AG04449 (cell line): ENCODE data around the gene NIPA2.

ENCODE experiments used
- CTCF ChIA-PET: fragments of 350-600 bp; formaldehyde crosslinking; extraction: SDS; loops from one replicate; lab custom pipeline; 2021; ENCODE audit warnings: antibody characterized with exemption; lab: Yijun Ruan, JAX
- POLR2A ChIA-PET: fragments of 400-600, 350-600 bp; formaldehyde crosslinking; extraction: SDS; loops from one replicate; lab custom pipeline; 2020; ENCODE audit warnings: antibody characterized with exemption, inconsistent platforms; lab: Yijun Ruan, JAX
- DNase-seq: peaks from one replicate; pipeline ENCODE4 v3.0.0-alpha.2; 2010; ENCODE audit warnings: low read depth, low spot score
- H3K4me3 ChIP-seq: 2 replicates; pipeline ENCODE4 v1.5.1; 2011; ENCODE audit warnings: low read depth, mild to moderate bottlenecking, control low read depth, low read length
- TF ChIP-seq, protein P1 (sequence below): IDR thresholded peaks from one replicate; pipeline ENCODE4 v1.5.1; 2011; ENCODE audit warnings: mild to moderate bottlenecking, moderate library complexity, low read length, control low read depth, inconsistent platforms; ENCODE audit not compliant: insufficient read depth; ENCODE audit errors: missing control alignments

NIPA2 gene

DNA sequence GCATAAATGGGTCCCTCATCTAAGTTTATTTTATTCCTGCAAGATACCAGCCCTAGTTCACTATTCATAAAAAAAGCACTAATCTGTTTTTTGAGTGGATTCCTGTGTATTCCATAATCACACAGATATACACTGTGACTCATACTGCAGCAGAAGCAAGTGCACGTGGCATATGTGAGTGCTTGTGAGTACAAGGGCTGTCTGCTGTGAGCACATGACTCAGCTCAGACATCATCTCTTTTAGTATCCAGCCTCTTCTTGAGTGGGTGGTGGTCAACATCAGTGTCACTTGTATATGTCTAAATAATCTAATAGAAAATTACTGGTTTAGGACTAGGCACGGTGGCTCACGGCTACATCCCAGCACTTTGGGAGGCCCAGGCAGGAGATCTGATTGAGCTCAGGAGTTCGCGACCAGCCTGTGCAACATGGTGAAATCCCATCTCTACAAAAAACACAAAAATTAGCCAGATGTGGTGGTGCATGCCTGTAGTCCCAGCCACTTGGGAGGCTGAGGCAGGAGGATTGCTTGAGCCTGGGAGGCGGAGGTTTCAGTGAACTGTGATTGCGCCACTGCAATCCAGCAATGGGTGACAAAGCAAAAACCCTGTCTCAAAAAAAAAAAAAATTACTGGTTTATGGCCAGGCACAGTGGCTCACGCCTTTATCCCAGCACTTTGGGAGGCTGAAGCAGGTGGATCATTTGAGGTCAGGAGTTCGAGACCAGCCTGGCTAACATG is 49.8 kb downstream of the NIPA2 start:
- POLR2A ChIA-PET: interaction anchor here (0.6 to 1.1 kb wide), 4 partner anchors 15 to 93 kb away, joined by 3 to 6 read pairs (median 4); no protein-coding TSS in a partner anchor
- CTCF ChIA-PET: interaction anchor here (2.0 kb wide), 1 partner anchor 18 kb away, joined by 4 read pairs; no protein-coding TSS in a partner anchor
- H3K4me3 ChIP-seq: no peak overlapping the region
- TF ChIP-seq, protein P1, sequence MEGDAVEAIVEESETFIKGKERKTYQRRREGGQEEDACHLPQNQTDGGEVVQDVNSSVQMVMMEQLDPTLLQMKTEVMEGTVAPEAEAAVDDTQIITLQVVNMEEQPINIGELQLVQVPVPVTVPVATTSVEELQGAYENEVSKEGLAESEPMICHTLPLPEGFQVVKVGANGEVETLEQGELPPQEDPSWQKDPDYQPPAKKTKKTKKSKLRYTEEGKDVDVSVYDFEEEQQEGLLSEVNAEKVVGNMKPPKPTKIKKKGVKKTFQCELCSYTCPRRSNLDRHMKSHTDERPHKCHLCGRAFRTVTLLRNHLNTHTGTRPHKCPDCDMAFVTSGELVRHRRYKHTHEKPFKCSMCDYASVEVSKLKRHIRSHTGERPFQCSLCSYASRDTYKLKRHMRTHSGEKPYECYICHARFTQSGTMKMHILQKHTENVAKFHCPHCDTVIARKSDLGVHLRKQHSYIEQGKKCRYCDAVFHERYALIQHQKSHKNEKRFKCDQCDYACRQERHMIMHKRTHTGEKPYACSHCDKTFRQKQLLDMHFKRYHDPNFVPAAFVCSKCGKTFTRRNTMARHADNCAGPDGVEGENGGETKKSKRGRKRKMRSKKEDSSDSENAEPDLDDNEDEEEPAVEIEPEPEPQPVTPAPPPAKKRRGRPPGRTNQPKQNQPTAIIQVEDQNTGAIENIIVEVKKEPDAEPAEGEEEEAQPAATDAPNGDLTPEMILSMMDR: no peak
- DNase-seq: peak; percentile 92

DNA sequence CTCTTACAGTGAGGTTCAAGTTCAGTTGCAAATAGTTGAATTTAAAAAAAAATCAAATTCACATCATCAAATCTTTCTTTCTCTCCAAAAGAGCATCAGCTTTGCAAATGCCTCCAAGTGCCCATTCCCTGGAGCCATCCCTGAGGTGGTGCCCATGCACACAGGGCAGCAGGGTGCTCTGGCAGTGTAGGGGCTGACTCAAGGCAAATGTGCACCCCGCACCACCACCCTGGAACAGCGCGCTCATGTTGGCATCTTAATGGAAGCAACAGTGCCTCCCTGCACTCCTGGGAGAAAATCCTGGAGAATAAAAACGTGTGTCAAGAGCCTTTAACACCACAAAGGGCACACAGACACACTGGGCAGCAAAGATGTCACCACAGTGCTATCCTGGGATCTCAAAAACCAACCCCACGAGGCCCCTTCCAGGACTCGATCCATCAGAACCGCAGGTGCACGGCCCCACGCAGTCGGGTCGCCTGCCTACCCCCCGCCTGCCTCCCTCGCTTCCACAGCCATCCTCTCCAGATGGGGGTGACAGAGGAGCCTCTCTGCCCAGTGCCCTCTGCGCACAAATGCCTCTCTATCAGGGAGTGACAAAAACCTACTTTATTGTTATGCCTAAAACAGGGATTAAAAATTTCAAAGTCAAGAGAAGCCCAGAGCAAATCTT is 50.8 kb downstream of the NIPA2 start:
- ChIA-PET CTCF (interaction anchor here (2.0 kb wide), 1 partner anchor 19 kb away, joined by 4 read pairs; no protein-coding TSS in a partner anchor), POLR2A (no interaction called here)
- TF ChIP-seq, protein P1: no peak

DNA sequence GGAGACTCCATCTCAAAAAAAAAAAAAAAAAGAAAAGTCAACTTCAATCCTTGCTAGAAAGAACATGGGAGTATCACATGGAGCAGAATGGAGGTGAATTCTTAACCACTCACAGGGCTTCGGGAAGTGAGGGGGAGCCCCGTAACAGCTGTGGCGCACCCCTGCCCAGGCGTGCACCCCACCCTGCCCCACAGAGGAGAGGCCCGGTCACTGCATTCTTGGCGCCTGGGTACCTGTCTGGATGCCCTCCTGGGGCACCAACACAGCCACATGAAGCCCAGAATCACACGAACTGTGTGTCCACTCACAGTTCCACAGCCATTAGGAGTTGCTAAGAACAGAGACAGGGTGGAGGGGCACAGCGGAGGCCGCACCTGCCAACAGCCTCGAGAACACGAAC is 51.8 kb downstream of the NIPA2 start:
- POLR2A ChIA-PET: no interaction called here
- TF ChIP-seq, protein P1: no peak
- H3K4me3 ChIP-seq: no peak overlapping the region
- no peak for DNase-seq
- CTCF ChIA-PET: no interaction called here

More for the DNA sequence above, 50.8 kb downstream of the NIPA2 start:
- H3K4me3 ChIP-seq: no peak overlapping the region
- DNase-seq: no peak

DNA sequence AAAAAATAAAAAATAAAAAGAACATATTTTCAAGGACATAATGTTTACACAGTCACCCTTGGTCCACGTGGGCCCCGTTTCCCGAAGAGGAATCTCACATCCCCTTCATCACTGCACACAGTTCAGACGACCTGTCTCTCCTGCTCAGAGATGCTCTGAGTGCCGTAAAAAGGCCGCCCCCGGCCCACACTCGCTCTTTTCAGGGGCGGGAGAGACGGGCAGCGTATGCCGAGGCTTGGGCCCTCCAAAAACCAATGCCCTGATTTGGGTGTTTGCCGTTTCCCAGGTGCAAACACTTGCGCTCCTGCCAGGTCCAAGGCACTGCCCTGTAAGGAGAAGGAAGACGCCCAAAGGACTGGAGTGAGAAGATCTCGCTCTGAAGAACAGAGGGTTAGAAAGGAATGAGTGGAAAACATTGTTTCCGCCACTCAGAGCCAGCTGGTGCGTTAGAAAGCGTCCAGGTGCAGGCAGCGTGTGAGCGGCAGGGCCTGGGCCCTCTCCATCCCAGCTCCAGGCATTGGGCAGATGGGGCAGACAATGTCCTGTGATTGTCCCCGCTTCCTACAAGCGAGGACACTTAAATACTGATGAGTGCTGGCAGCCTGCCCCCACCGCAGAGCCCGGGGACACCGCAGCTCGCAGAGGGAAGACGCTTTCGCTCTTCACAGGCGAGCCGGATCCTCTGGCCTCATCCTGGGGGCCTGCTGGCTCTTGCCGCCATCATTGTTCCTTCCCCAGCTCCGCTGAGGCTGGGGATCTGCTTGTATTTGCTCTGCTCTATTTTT is 53.2 kb downstream of the NIPA2 start:
- TF ChIP-seq, protein P1: no peak
- DNase-seq: no peak
- CTCF ChIA-PET: no interaction called here
- H3K4me3 ChIP-seq: no peak overlapping the region
- POLR2A ChIA-PET: no interaction called here

DNA sequence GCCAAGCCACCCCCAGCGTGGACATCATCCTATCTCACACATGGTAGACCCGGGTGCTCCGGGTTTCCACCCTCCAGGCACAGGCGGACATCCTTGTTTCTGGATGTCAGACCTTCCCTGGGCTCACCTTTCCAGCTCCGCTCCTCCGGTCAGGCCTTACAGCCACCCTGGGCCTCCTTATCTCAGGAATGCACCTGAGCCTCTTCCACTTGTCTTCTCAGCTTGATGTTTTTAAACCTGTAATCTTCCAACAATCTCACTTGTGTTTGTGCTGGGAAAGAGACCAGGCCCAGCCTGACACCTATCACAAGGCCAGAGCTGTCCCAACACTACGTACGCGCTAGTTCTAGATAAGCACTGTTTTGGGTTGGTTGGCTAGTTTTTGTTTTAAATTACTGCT is 53.9 kb downstream of the NIPA2 start:
- H3K4me3 ChIP-seq: no peak overlapping the region
- ChIA-PET POLR2A (no interaction called here), CTCF (interaction anchor here (0.7 kb wide), 1 partner anchor 33 kb away, joined by 4 read pairs; no protein-coding TSS in a partner anchor)
- no peak for DNase-seq
- TF ChIP-seq, protein P1: no peak
